ENCODE results near the gene C16orf95.

- TF ChIP-seq POLR2A (IDR thresholded peaks at IDR 0.05) (no peak), CTCF (IDR thresholded peaks at IDR 0.05) (no peak)
These were observed 30.2 kb downstream of the C16orf95 start for GRCh38 chr16:87286839-87287626.

Measured in right lobe of liver (tissue), 4 donors.